Small intestine (tissue), 7 donors: ENCODE data around the gene OR2A7. TPM values are rescaled to one million over a fixed set of nuclear protein-coding genes. Genes with fewer than 3 reads are reported as not detected.
"Not testable (repeated sequence)": the region's sequence is repeated elsewhere in the genome, so short reads cannot be mapped to it uniquely, and the experiment has no call there.

ENCODE experiments used
- DNase-seq, 2 donors: peaks; one replicate each; pipeline versions ENCODE4 v3.0.0 to v3.0.0-alpha.2; 2013
- FAIRE-seq: peaks from 2 replicates; lab custom pipeline; 2012; peaks lifted over from hg19 to GRCh38; lab: Jason Lieb, UNC
- H3K27ac ChIP-seq, 3 donors: one replicate each; pipeline ENCODE4 v1.5.1; 2013; ENCODE audit warnings: low read length in 2 of 3, mild to moderate bottlenecking in 2 of 3, control low read depth in 1 of 3, inconsistent platforms in 1 of 3, low read depth in 1 of 3, moderate library complexity in 1 of 3
- H3K27me3 ChIP-seq, 3 donors: one replicate each; pipeline ENCODE4 v1.6.1; 2013; ENCODE audit warnings: low read length in 3 of 3, inconsistent platforms in 1 of 3; ENCODE audit not compliant: control insufficient read depth in 3 of 3, insufficient read depth in 3 of 3
- H3K36me3 ChIP-seq, 3 donors: one replicate each; pipeline ENCODE4 v1.6.1; 2013; ENCODE audit warnings: low read length in 3 of 3, inconsistent platforms in 1 of 3, low read depth in 1 of 3, mild to moderate bottlenecking in 1 of 3, moderate library complexity in 1 of 3; ENCODE audit not compliant: control insufficient read depth in 3 of 3, insufficient read depth in 2 of 3
- H3K4me1 ChIP-seq, 3 donors: one replicate each; pipeline ENCODE4 v1.6.1; 2013; ENCODE audit warnings: low read length in 2 of 3, inconsistent platforms in 1 of 3, low read depth in 1 of 3, mild to moderate bottlenecking in 1 of 3, moderate library complexity in 1 of 3; ENCODE audit not compliant: control insufficient read depth in 3 of 3, insufficient read depth in 2 of 3
- H3K4me3 ChIP-seq, 3 donors: one replicate each; pipeline ENCODE4 v1.5.1; 2013; ENCODE audit warnings: low read length in 3 of 3, control low read depth in 1 of 3, inconsistent platforms in 1 of 3, low read depth in 1 of 3, mild to moderate bottlenecking in 1 of 3, moderate library complexity in 1 of 3
- H3K9me3 ChIP-seq, 2 donors: one replicate each; pipeline ENCODE4 v1.6.1; 2013; ENCODE audit warnings: low read depth in 1 of 2, low read length in 1 of 2; ENCODE audit not compliant: control insufficient read depth in 2 of 2, insufficient read depth in 1 of 2
- WGBS, 3 donors: extraction: QIAGEN DNeasy Blood & Tissue Kit; methylation state at CpG; one replicate each; pipeline ENCODE4 v1.1.7; 2013; 5-methylcytosine and 5-hydroxymethylcytosine counted together
- polyA plus RNA-seq, 4 donors: library from polyadenylated mRNA; stranded (reverse) in 3 of 4; unstranded in 1 of 4; fragments of 200-250 nt in 3 of 4; fragments of 120-200 nt in 1 of 4; gene quantifications; one replicate each; pipeline versions ENCODE4 v1.2.1 to v1.2.3, GENCODE V29; 2013
- donor health status: healthy with polysubstance abuse.
- donor health status: control.
- donor health status: control.
- donor health status: Bipolar disorder and iron deficiency.
- donor health status: healthy.

Gene OR2A7
- polyA plus RNA-seq, 4 donors = 2.7 to 19.1 (median 3.1) TPM

- 65 to 100% (median 86%) methylated on average over 1 of the region's 2 CpGs for WGBS, 3 donors
Measured at GRCh38 chr7:144239365-144239764, 25.2 kb downstream of the OR2A7 start, which contains the start of gene OR2A42. OR2A42 (minus strand) TSS chr7:144239605; CDS start chr7:144232843, 6,762 bp downstream.

GRCh38 chr7:144238530-144239082, 26.0 kb downstream of the OR2A7 start:
- not testable (repeated sequence) for FAIRE-seq, DNase-seq

More at GRCh38 chr7:144239365-144239764, 25.2 kb downstream of the OR2A7 start, which contains the start of gene OR2A42:
- H3K27me3 ChIP-seq, H3K4me1 ChIP-seq, H3K27ac ChIP-seq, DNase-seq, FAIRE-seq, H3K36me3 ChIP-seq, H3K4me3 ChIP-seq, H3K9me3 ChIP-seq: not testable (repeated sequence)

DNA sequence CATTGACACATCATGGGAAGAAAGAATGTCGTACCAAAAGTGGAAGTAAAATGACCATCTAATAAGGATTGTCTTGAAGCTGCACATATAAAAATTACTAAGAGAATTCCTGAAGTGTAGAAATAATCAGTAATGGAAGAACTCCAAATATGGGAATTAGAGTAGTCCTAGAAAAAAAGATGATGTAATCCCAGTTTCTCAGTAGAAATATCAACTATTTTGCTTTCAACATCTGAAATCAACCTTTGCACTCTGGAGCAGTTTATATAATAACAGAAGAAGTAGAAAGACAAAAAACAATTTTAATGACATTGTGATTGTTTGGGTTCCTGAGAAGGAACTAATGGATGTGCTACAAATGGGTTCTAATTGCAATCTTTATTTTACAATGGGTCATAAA, 31.6 kb downstream of the OR2A7 start:
- H3K36me3 ChIP-seq, H3K27me3 ChIP-seq, H3K27ac ChIP-seq, H3K9me3 ChIP-seq, H3K4me1 ChIP-seq, FAIRE-seq, DNase-seq, H3K4me3 ChIP-seq: not testable (repeated sequence)
- 79 to 92% (median 82%) methylated on average over 1 of the region's 1 CpG for WGBS, 3 donors

More at GRCh38 chr7:144238530-144239082, 26.0 kb downstream of the OR2A7 start:
- H3K27me3 ChIP-seq, H3K9me3 ChIP-seq, H3K4me3 ChIP-seq, H3K27ac ChIP-seq, H3K36me3 ChIP-seq, H3K4me1 ChIP-seq: not testable (repeated sequence)
- 79 to 89% (median 88%) methylated on average over 1 to 2 of the region's 2 CpGs for WGBS, 3 donors

DNA sequence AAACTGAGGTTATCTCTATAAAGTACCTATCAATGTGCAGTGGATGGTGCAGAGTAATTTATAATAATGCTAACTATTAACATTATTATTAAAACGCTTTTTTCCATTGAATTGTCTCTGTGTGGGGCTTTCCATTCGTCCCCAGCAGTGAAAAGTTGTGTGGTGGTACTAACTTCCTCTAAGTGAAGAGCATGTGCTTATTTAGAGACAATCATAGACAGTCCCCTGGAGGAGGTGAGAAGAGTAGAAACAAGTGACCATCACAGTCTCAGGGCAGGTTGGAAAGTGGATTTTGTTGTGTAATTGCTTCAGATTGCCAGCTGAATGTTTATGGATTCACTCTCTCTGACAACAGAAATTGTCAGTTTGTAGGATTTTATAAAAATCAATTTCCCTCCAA, 33.6 kb downstream of the OR2A7 start:
- H3K27me3 ChIP-seq, H3K36me3 ChIP-seq, FAIRE-seq, H3K4me1 ChIP-seq, H3K27ac ChIP-seq, H3K9me3 ChIP-seq, DNase-seq, H3K4me3 ChIP-seq: not testable (repeated sequence)
- WGBS, 3 donors = no CpG with 5 or more reads among the region's 2 CpGs

GRCh38 chr7:144228810-144229209, 35.8 kb downstream of the OR2A7 start:
- H3K27me3 ChIP-seq, H3K27ac ChIP-seq, H3K36me3 ChIP-seq, H3K4me3 ChIP-seq, FAIRE-seq, H3K9me3 ChIP-seq, H3K4me1 ChIP-seq: not testable (repeated sequence)
- peak in 1 of 2 donors; percentile 0 for DNase-seq
- 86 to 94% (median 94%) methylated on average over 1 of the region's 3 CpGs for WGBS, 3 donors

DNA sequence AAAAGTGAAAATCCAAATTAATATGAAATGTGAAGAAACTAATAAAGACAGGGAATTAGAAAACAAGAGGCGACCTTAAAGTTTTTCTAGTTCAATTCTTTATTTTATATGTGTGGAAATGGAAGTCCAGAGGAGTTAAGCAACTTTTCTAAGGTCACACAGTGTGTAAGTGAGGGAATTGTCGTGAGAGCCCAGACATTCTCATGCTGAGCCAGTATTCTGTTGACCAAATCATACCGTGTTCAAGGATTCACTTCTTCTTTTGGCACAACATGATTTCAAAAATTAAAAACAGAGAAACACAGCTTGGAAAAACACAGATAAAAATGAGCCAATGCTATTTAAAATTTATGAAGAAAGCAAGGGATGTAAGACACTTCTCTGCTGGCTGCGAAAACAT, 37.7 kb downstream of the OR2A7 start:
- H3K27ac ChIP-seq, FAIRE-seq, DNase-seq, H3K36me3 ChIP-seq, H3K27me3 ChIP-seq, H3K4me3 ChIP-seq, H3K4me1 ChIP-seq, H3K9me3 ChIP-seq: not testable (repeated sequence)
- WGBS, 3 donors = 77 to 87% (median 86%) methylated on average over 3 of the region's 4 CpGs

GRCh38 chr7:144223675-144224074, 40.9 kb downstream of the OR2A7 start:
- not testable (repeated sequence) for H3K9me3 ChIP-seq, H3K27me3 ChIP-seq, H3K4me1 ChIP-seq, H3K36me3 ChIP-seq, H3K4me3 ChIP-seq, DNase-seq, FAIRE-seq, H3K27ac ChIP-seq

GRCh38 chr7:144220531-144220930, 44.1 kb downstream of the OR2A7 start:
- not testable (repeated sequence) for FAIRE-seq, H3K4me3 ChIP-seq, DNase-seq, H3K36me3 ChIP-seq, H3K4me1 ChIP-seq, H3K27me3 ChIP-seq, H3K27ac ChIP-seq, H3K9me3 ChIP-seq

- FAIRE-seq, H3K27ac ChIP-seq, H3K9me3 ChIP-seq, DNase-seq, H3K27me3 ChIP-seq, H3K36me3 ChIP-seq, H3K4me1 ChIP-seq, H3K4me3 ChIP-seq: not testable (repeated sequence)
- WGBS, 3 donors = no CpG with 5 or more reads among the region's 4 CpGs
Measured at GRCh38 chr7:144219149-144219548, 45.4 kb downstream of the OR2A7 start.
